Right cardiac atrium (tissue), 5 donors: Measurements from ENCODE around the gene SFTPD. TPM values are rescaled to one million over a fixed set of nuclear protein-coding genes. Genes with fewer than 3 reads are reported as not detected.
A peak's percentile ranks its signal among the peaks of the same experiment; 100 is the strongest.

Experiments
- ATAC-seq, 2 donors: fragments of 200-7000 bp; cut with Tn5 transposase; one replicate each; pipeline versions ENCODE4 v1.8.0 to v1.9.1; 2020; ENCODE audit warnings: moderate library complexity in 2 of 2, mild to moderate bottlenecking in 1 of 2
- DNase-seq, 3 donors: peaks; one replicate each; pipeline ENCODE4 v3.0.0-alpha.2; 2020
- H3K27ac ChIP-seq: one replicate; pipeline ENCODE4 v1.5.1; 2013; ENCODE audit warnings: mild to moderate bottlenecking, low read length, control low read depth, moderate library complexity
- H3K27me3 ChIP-seq: one replicate; pipeline ENCODE4 v1.6.1; 2013; ENCODE audit not compliant: control insufficient read depth, insufficient read depth
- H3K4me1 ChIP-seq: one replicate; pipeline ENCODE4 v1.6.1; 2013; ENCODE audit warnings: low read length; ENCODE audit not compliant: control insufficient read depth, insufficient read depth
- H3K4me3 ChIP-seq: one replicate; pipeline ENCODE4 v1.5.1; 2013; ENCODE audit warnings: low read length, control low read depth
- H3K9me3 ChIP-seq: one replicate; pipeline ENCODE4 v1.6.1; 2013; ENCODE audit warnings: low read length; ENCODE audit not compliant: control insufficient read depth
- WGBS: extraction: QIAGEN DNeasy Blood & Tissue Kit; methylation state at CpG from one replicate; pipeline ENCODE4 v1.1.7; 2013; 5-methylcytosine and 5-hydroxymethylcytosine counted together
- intact Hi-C, 4 donors: fragments of 100-400 bp; cut with DNase I; formaldehyde crosslinking; loops; one replicate each; pipeline versions ENCODE4 v1.11.0 to v1.14.0; 2022 to 2023
- polyA plus RNA-seq: library from polyadenylated mRNA; stranded (reverse); fragments of 200-250 nt; gene quantifications from one replicate; pipeline ENCODE4 v1.2.3, GENCODE V29; 2013
- total RNA-seq, 4 donors: library from RNA; stranded (reverse); fragmentation: NEBNext Ultra II Directional; extraction: Animal tissue kit (Norgen Biotek cat#: 25700); gene quantifications; one replicate each; pipeline ENCODE4 v1.2.1, GENCODE V29; 2021
- donor health status: healthy with polysubstance abuse.
- donor health status: DM: no; HTN: yes; CAD: no.
- donor health status: DM: no; HTN: no; CAD: no.
- donor health status: DM: no; HTN: yes; CAD: no; lungs with severe emphysema.
- donor health status: DM: yes; HTN: yes; CAD: no.

Gene SFTPD
- total and polyA plus RNA-seq, 5 donors, result 0.23 to 1.6 (median 0.58) TPM; not detected in 1

GRCh38 chr10:79981450-79982361, 32.8 kb upstream of the SFTPD start:
- 1% methylated on average over 89 of the region's 89 CpGs for WGBS
- Histone ChIP-seq H3K4me3 (peak overlapping the region; percentile 57), H3K9me3 (no peaks in the 10 kb centered on the region), H3K4me1 (no peaks in the 10 kb centered on the region), H3K27me3 (no peaks in the 10 kb centered on the region), H3K27ac (no peak overlapping the region)
- DNase-seq (peak; percentile 73 to 91 (median 90)), ATAC-seq (peak; percentile 96)
- intact Hi-C loops, result no loop called here

- no peak overlapping the region for H3K27ac ChIP-seq
- intact Hi-C loops, result no loop called here
- no peaks in the 10 kb centered on the region for H3K27me3 ChIP-seq
- ATAC-seq (no peak), DNase-seq (no peak)
- no peaks in the 10 kb centered on the region for H3K4me1 ChIP-seq
- 79% methylated on average over 3 of the region's 3 CpGs for WGBS
- no peaks in the 10 kb centered on the region for H3K9me3 ChIP-seq
- no peak overlapping the region for H3K4me3 ChIP-seq
Measured at GRCh38 chr10:79980711-79981110, 31.8 kb upstream of the SFTPD start.

- no peak overlapping the region for H3K27ac ChIP-seq
- H3K27me3 ChIP-seq, result no peaks in the 10 kb centered on the region
- intact Hi-C loops, result no loop called here
- ATAC-seq (no peak), DNase-seq (no peak)
- no peaks in the 10 kb centered on the region for H3K4me1 ChIP-seq
- H3K4me3 ChIP-seq, result no peak overlapping the region
- H3K9me3 ChIP-seq, result no peaks in the 10 kb centered on the region
- WGBS, result 97% methylated on average over 2 of the region's 2 CpGs
Measured at GRCh38 chr10:79979976-79980687, 31.2 kb upstream of the SFTPD start.

GRCh38 chr10:79979310-79979975, 30.5 kb upstream of the SFTPD start:
- intact Hi-C loops, result no loop called here
- DNase-seq (no peak), ATAC-seq (no peak)
- no peaks in the 10 kb centered on the region for H3K4me1 ChIP-seq
- 83% methylated on average over 3 of the region's 3 CpGs for WGBS
- H3K27me3 ChIP-seq, result no peaks in the 10 kb centered on the region
- H3K9me3 ChIP-seq, result no peaks in the 10 kb centered on the region
- no peak overlapping the region for H3K4me3 ChIP-seq
- H3K27ac ChIP-seq, result no peak overlapping the region

- H3K27ac ChIP-seq, result no peak overlapping the region
- ATAC-seq, result no peak
- intact Hi-C loops, result no loop called here
Measured at GRCh38 chr10:79976999-79977398, 28.1 kb upstream of the SFTPD start.

GRCh38 chr10:79970062-79970461, 21.2 kb upstream of the SFTPD start:
- ATAC-seq, result no peak
- DNase-seq, result no peak
- intact Hi-C loops, result no loop called here
- no peak overlapping the region for H3K27ac ChIP-seq
- no peaks in the 10 kb centered on the region for H3K4me1 ChIP-seq
- H3K9me3 ChIP-seq, result no peaks in the 10 kb centered on the region
- no peak overlapping the region for H3K4me3 ChIP-seq
- H3K27me3 ChIP-seq, result no peaks in the 10 kb centered on the region

More at GRCh38 chr10:79976999-79977398, 28.1 kb upstream of the SFTPD start:
- H3K4me3 ChIP-seq, result no peak overlapping the region
- no peak for DNase-seq
- H3K27me3 ChIP-seq, result no peaks in the 10 kb centered on the region
- WGBS, result 82% methylated on average over 2 of the region's 2 CpGs
- H3K9me3 ChIP-seq, result no peaks in the 10 kb centered on the region
- no peaks in the 10 kb centered on the region for H3K4me1 ChIP-seq

- ATAC-seq (no peak), DNase-seq (no peak)
- Histone ChIP-seq H3K27ac (no peak overlapping the region), H3K9me3 (peaks cover 2% of the 10 kb centered on the region), H3K4me1 (no peaks in the 10 kb centered on the region), H3K27me3 (no peaks in the 10 kb centered on the region), H3K4me3 (no peak overlapping the region)
- intact Hi-C loops, result no loop called here
- 74% methylated on average over 5 of the region's 5 CpGs for WGBS
Measured at GRCh38 chr10:79947787-79948424, 999 bp downstream of the SFTPD start.

- WGBS, result 44% methylated on average over 2 of the region's 2 CpGs
- intact Hi-C loops, result no loop called here
- H3K4me3 ChIP-seq, result no peak overlapping the region
- no peaks in the 10 kb centered on the region for H3K9me3 ChIP-seq
- ATAC-seq (no peak), DNase-seq (no peak)
- no peaks in the 10 kb centered on the region for H3K27me3 ChIP-seq
- no peak overlapping the region for H3K27ac ChIP-seq
- no peaks in the 10 kb centered on the region for H3K4me1 ChIP-seq
Measured at GRCh38 chr10:79947083-79947415, 1.9 kb downstream of the SFTPD start.

- H3K27ac ChIP-seq, result no peak overlapping the region
- no peaks in the 10 kb centered on the region for H3K4me1 ChIP-seq
- H3K4me3 ChIP-seq, result no peak overlapping the region
- 84% methylated on average over 8 of the region's 8 CpGs for WGBS
- H3K27me3 ChIP-seq, result no peaks in the 10 kb centered on the region
- intact Hi-C loops, result no loop called here
- ATAC-seq, result no peak
- H3K9me3 ChIP-seq, result no peaks in the 10 kb centered on the region
- DNase-seq, result no peak
Measured at GRCh38 chr10:79946271-79947082, 2.4 kb downstream of the SFTPD start.
